ENCODE data around the gene GPATCH3. TPM values are rescaled to one million over a fixed set of nuclear protein-coding genes. Genes with fewer than 3 reads are reported as not detected.

Gene GPATCH3
- total and polyA plus RNA-seq, 2 of the 8 experiments (the other 6 are each of a cell fraction or from before 2014, with no cell fraction given) = 7.9 to 17.4 TPM

- Histone ChIP-seq H2BK15ac (ENCODE audit: low read length) (no peak overlapping the region), H3K9me3 (ENCODE audit: insufficient read depth in 2 of 2, low read depth in 1 of 2, low read length in 1 of 2) (no peaks in the 10 kb centered on the region), H3K23me2 (ENCODE audit: low read depth, low read length) (peaks cover 12% of the 10 kb centered on the region; the same call in 1 of the 2 replicates), H2BK20ac (ENCODE audit: low read length) (no peak overlapping the region), H4K91ac (replicated peaks; ENCODE audit: insufficient read length, low read length) (no peak overlapping the region), H3K4me2 (ENCODE audit: insufficient read depth in 1 of 2, low read depth in 2 of 2, low read length in 2 of 2) (no peak overlapping the region; a peak in 1 of 4 replicates), H3K79me2 (ENCODE audit: control insufficient read depth in 1 of 2, insufficient read depth in 2 of 2, low read length in 2 of 2) (peaks cover 0 to 12% of the 10 kb centered on the region in 2 experiments; a peak in 2 of 4 replicates), H4K5ac (ENCODE audit: insufficient read length, low read depth, low read length) (no peak overlapping the region), H3K56ac (replicated peaks; ENCODE audit: insufficient read length, low read depth, low read length) (no peak overlapping the region), H3K23ac (ENCODE audit: insufficient read length) (no peak overlapping the region), H3K14ac (ENCODE audit: insufficient read length) (no peak overlapping the region), H4K8ac (ENCODE audit: extremely low read depth, insufficient read depth, low read length) (no peak overlapping the region), H3K4ac (replicated peaks; ENCODE audit: insufficient read length, low read depth, low read length) (no peak overlapping the region), H3K36me3 (ENCODE audit: control insufficient read depth in 2 of 4, insufficient read depth in 4 of 4, low read length in 3 of 4) (peaks cover 18 to 49% (median 38%) of the 10 kb centered on the region in 4 experiments), H2BK120ac (replicated peaks; ENCODE audit: low read depth, low read length) (no peak overlapping the region), H3K27ac (ENCODE audit: low read depth, low read length) (no peak overlapping the region), H3K4me3 (ENCODE audit: extremely low read depth in 1 of 4, insufficient read depth in 2 of 4, low read depth in 3 of 4, low read length in 4 of 4) (no peak overlapping the region), H3K27me3 (replicated peaks in 1 of 4; ENCODE audit: control insufficient read depth in 3 of 4, extremely low read depth in 1 of 4, insufficient read depth in 3 of 4, low read length in 3 of 4) (no peaks in the 10 kb centered on the region), H3K79me1 (ENCODE audit: low read depth, low read length) (no peaks in the 10 kb centered on the region; the same call in 1 of the 2 replicates), H3K4me1 (replicated peaks in 1 of 4; ENCODE audit: control insufficient read depth in 3 of 4, insufficient read depth in 4 of 4, low read length in 3 of 4) (peaks cover 0 to 8% (median 3%) of the 10 kb centered on the region in 4 experiments; a peak in 3 of 7 replicates), H2BK12ac (ENCODE audit: low read depth, low read length) (no peak overlapping the region), H3K9ac (replicated peaks in 1 of 4; ENCODE audit: extremely low read depth in 1 of 4, low read depth in 3 of 4, low read length in 3 of 4) (no peak overlapping the region), H2BK5ac (ENCODE audit: low read depth, low read length) (no peak overlapping the region), H3K18ac (ENCODE audit: extremely low read depth, low read length) (no peak overlapping the region), H2AFZ (ENCODE audit: low read length) (no peak overlapping the region), H2AK5ac (ENCODE audit: low read depth, low read length) (no peak overlapping the region), H4K20me1 (replicated peaks in 1 of 2; ENCODE audit: control insufficient read depth in 1 of 2, insufficient read depth in 2 of 2, low read length in 2 of 2) (peaks cover 0 to 2% of the 10 kb centered on the region in 2 experiments)
- 100% methylated on average over 1 of the region's 1 CpG; no CpG with 5 or more reads in 1 of the 2 experiments for WGBS, 2 experiments (ENCODE audit: extremely low coverage in 1 of 2, insufficient coverage in 1 of 2, insufficient read length in 1 of 2, insufficient replicate concordance in 2 of 2, low coverage in 1 of 2, low lambda C conversion rate in 2 of 2, missing lambda C conversion rate in 1 of 2)
- DNase-seq (ENCODE audit: low read depth in 1 of 2, low spot score in 2 of 2) = no peak
- no peak for FAIRE-seq
- ChIA-PET POLR2A (ENCODE audit: partially characterized antibody) (interaction anchor here (1.1 to 6.5 kb wide), 5 partner anchors 11 to 33 kb away, joined by 3 to 66 read pairs (median 5); partner anchors contain the start of genes GPATCH3 and NUDC), CTCF (ENCODE audit: partially characterized antibody) (interaction anchor here (0.9 to 31.7 kb wide), 8 partner anchors 9 to 78 kb away, joined by 3 to 547 read pairs (median 8); partner anchors contain the start of genes GPATCH3 and SFN)
- TF ChIP-seq HDAC6 (IDR thresholded peaks at IDR 0.05; ENCODE audit: low read depth, low read length) = no peak
These were observed 12.0 kb downstream of the GPATCH3 start for GRCh38 chr1:26888231-26888630.

All from H1 (cell line).